NT2/D1 (cell line): ENCODE measurements around the gene C2orf42.

Experiments
- SUZ12 ChIP-seq: IDR thresholded peaks from 2 replicates; pipeline ENCODE4 v1.6.1; 2011; ENCODE audit not compliant: insufficient read length, insufficient read depth; ENCODE audit errors: extremely low read depth
- ZNF274 ChIP-seq: IDR thresholded peaks from 2 replicates; pipeline ENCODE4 v1.6.1; 2011; ENCODE audit warnings: mild to moderate bottlenecking, low read depth, low read length

GRCh38 chr2:70191244-70191735, 471 bp upstream of the C2orf42 start:
- TF ChIP-seq SUZ12 (no peak), ZNF274 (no peak)
